ENCODE data around the gene CHTF18.
"Not testable (repeated sequence)": the region's sequence is repeated elsewhere in the genome, so short reads cannot be mapped to it uniquely, and the experiment has no call there.

CHTF18 gene

GRCh38 chr16:760545-761343 lies 27.7 kb upstream of the CHTF18 start, which contains the start of gene MSLN:
Gene MSLN, plus strand, starts transcription at chr16:760734. Its CDS starts 1,947 bp downstream, at chr16:762681.
- DNase-seq = no peak

- no peak for DNase-seq
These were observed 26.6 kb upstream of the CHTF18 start for GRCh38 chr16:761625-762513.

GRCh38 chr16:762595-763268 lies 25.7 kb upstream of the CHTF18 start:
- DNase-seq = no peak

DNA sequence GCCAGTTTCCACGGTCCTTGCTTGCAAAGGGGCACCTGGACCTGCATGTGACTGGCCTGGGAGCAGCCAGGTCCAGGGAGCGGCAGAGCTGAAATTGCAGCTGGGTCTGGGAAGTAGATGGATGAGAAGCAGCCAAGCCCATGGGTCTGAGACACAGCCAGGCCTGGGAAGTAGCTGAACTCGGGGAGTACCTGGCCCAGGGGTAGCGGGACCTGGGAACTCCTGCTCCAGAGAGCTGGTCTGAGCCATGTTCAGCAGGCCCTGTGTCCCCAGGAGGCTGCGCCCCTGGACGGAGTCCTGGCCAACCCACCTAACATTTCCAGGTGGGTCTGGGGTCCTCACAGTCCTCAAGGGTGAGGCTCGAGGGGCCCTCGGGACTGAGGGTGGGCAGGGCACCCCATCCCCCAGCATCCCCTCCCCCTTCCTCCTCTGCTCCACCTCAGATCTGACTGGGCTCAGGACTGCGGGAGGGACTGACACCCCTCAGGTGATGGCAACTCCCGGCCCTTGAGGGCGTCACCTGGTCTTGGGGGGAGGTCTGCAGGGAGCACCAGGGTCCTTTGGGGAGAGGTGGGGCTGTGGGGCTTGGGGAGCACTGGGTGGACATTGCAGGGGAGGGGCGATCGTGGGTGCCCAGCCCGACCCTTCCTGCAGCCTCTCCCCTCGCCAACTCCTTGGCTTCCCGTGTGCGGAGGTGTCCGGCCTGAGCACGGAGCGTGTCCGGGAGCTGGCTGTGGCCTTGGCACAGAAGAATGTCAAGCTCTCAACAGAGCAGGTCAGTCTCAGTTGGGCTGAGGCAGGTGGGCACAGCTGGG lies 24.8 kb upstream of the CHTF18 start:
- no peak for DNase-seq

DNA sequence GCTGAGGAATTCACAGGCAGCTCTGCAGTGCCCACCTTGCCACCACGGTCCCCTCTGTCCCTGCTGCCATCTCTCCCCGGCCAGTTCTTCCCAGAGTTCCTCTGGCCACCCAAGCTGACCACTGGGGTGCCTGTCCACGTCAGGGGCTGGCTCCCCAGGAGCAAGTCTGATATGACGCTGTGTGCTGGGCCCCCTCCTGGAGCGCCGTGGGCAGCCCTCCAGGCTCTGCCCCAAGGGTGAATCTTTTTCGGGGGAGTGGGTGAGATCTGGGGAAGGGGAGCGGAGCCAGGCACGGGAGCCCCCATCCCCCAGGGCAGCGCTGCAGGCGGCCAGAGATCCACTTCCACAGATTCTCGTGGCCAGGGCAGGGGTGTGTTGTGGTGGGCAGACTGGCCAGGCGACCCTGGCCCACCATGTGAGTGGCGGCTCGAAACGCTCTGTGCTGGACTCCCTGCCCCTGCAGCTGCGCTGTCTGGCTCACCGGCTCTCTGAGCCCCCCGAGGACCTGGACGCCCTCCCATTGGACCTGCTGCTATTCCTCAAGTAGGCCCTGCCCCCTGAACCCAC lies 24.2 kb upstream of the CHTF18 start:
- DNase-seq = no peak

DNA sequence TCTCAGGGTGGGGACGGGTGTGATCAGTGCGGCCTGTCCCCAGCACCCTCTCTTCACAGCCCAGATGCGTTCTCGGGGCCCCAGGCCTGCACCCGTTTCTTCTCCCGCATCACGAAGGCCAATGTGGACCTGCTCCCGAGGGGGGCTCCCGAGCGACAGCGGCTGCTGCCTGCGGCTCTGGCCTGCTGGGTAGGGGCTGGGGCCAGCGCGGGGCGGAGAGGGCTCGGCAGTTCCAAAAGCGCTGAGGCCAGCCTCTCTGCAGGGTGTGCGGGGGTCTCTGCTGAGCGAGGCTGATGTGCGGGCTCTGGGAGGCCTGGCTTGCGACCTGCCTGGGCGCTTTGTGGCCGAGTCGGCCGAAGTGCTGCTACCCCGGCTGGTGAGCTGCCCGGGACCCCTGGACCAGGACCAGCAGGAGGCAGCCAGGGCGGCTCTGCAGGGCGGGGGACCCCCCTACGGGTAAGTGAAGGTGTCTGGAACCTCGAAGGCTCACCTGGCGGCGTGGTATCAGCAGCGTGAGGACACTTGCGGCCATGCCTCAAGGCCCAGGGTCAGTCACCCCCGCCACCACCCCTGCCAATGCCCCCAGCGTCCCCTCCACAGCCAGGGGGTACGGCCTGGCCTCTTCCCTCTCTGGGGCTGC lies 23.5 kb upstream of the CHTF18 start:
- no peak for DNase-seq

DNA sequence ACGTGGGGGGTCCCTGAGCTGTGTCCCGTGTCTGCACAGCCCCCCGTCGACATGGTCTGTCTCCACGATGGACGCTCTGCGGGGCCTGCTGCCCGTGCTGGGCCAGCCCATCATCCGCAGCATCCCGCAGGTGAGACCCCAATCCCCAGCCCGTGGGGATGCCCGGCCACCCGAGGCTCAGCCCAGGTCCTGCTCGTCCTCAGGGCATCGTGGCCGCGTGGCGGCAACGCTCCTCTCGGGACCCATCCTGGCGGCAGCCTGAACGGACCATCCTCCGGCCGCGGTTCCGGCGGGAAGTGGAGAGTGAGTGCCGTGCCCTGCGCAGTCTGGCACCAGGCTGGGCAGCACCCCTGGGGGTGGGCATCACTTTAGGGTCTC lies 22.9 kb upstream of the CHTF18 start:
- no peak for DNase-seq

DNA sequence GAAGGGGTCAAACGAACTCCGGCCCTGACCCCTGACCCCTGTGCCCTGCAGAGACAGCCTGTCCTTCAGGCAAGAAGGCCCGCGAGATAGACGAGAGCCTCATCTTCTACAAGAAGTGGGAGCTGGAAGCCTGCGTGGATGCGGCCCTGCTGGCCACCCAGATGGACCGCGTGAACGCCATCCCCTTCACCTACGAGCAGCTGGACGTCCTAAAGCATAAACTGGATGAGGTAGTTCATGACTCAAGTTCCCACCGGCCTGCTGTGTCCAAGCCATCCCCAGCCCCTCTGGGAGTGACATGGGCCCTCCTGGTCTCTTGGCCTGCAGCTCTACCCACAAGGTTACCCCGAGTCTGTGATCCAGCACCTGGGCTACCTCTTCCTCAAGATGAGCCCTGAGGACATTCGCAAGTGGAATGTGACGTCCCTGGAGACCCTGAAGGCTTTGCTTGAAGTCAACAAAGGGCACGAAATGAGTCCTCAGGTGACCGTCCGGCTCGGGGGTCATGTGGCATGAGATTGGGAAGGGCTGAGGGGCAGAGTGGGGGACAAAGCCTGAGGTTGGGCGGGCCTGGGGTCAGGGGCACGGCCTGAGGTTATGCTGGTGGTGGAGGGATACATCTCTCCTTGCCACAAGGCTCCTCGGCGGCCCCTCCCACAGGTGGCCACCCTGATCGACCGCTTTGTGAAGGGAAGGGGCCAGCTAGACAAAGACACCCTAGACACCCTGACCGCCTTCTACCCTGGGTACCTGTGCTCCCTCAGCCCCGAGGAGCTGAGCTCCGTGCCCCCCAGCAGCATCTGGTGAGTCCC lies 22.2 kb upstream of the CHTF18 start:
- DNase-seq = no peak

- DNase-seq = no peak
These were observed 21.4 kb upstream of the CHTF18 start for GRCh38 chr16:766820-767640.

DNA sequence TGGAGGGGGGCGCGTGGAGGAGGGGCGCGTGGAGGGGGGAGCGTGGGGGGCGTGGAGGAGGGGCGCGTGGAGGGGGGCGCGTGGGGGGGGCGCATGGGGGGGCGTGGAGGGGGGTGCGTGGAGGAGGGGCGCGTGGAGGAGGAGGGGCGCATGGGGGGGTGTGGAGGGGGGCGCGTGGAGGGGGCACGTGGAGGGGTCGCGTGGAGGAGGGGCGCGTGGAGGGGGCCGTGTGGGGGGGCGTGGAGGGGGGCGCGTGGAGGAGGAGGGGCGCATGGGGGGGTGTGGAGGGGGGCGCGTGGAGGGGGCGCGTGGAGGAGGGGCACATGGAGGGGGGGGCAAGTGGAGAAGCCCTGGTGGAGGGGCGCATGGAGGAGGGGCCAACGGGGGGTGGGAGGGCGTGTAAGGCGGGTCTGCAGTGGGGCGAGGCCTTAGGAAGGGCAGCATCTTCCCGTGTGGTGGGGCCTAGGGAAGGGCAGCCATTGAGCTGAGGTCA lies 20.6 kb upstream of the CHTF18 start:
- no peak for DNase-seq

DNA sequence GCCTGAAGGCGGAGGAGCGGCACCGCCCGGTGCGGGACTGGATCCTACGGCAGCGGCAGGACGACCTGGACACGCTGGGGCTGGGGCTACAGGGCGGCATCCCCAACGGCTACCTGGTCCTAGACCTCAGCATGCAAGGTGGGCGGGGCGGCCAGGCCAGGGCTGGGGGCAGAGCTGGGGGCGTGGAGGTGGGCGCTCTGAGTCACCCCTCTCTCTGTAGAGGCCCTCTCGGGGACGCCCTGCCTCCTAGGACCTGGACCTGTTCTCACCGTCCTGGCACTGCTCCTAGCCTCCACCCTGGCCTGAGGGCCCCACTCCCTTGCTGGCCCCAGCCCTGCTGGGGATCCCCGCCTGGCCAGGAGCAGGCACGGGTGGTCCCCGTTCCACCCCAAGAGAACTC lies 20.0 kb upstream of the CHTF18 start:
- no peak for DNase-seq

DNA sequence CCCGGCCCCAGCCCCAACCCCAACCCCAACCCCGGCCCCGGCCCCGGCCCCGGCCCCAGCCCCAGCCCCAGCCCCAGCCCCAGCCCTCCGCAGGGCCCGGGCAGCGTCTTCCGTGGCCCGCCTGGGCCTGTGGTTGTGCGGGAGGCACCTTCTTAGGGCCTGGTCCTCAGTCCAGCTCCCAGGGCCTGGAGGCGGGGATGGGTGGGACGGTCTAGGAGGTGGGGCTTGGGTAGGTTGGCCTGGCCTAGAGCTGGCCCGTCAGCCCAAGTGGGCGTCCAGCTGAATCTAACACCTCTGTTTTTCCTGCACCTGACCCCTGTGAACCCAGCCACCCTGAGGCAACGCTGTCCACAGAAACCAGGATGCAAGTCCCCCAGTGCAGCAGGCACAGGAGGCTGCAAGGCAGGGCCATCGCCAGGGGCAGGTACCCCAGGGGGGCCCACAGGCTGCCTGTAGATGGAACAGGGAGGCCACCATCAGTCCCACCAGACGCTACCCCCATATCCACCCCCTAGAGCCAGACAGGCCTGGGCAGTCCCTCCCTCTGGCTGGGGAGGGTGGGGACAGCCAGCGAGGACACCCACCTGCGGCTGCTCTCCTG lies 19.1 kb upstream of the CHTF18 start:
- no peak for DNase-seq

DNA sequence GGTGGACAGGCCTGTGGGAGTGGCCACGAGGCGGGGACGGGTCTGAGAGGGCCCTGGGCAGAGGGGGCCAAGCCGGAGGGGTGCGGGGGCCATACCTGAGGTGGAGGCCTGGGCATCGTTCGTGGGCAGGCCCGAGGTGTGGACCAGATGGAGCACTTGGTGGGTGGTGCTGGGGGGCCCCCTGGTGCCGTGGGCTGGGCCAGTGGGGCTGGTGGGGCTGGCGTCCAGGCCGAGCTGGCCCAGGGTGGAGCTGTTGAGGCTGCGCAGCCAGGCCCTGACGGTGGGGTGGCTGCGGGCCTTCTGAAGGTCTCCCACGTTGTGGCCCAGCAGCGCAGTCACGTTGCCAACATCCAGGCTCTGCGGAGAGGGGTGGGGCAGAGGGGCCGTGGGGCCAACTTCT lies 18.5 kb upstream of the CHTF18 start:
- no peak for DNase-seq

GRCh38 chr16:770411-770810 lies 18.0 kb upstream of the CHTF18 start:
- DNase-seq = no peak

DNA sequence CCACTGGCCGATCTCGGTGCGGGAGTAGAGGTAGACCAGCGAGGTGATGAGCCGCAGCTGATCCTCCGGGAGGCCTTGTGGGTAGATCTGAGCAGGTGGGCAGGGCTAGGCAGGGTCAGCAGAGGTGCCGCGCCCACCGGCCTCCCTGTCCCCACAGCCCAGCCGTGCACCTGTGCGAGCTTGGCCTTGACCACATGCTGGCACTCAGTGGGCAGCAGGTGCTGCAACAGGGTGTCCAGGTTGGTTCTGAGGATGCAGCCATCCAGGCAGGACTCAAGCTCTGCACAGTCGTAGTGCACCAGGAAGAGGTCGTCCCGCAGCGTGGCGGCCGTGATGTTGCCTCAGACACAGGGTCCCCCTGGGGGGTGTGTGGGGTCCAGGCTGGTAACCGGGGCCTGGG lies 15.5 kb upstream of the CHTF18 start:
- DNase-seq = no peak

- DNase-seq = no peak
These were observed 14.1 kb upstream of the CHTF18 start for GRCh38 chr16:774086-775001.

DNA sequence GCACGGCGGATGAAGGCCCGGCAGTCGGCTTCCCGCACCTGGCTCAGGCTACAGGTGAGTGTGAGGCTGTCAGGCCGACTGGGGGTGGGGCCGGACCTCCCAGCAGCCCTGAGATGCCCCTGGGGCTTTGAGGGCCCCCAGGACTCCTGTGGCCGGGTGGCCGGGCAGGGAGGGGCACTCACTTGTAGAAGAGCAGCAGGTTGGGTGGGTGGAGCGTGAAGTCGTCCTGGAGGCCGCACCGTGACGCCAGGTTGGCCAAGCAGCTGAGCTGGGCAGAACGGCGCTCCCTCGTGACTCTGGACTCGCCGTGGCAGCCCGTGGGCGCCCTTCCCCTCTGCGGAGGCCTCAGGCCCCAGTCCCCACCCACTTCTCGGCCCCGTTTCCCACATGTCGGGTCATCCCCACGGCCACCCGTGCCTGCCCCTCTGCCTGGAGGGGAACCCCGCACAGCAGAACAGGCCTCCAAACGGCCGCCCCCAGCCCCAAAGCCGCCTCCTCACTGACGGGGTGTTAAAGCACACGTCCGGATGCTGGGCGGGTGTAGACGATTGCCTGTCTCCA lies 13.1 kb upstream of the CHTF18 start:
- no peak for DNase-seq

GRCh38 chr16:776298-776697 lies 12.1 kb upstream of the CHTF18 start:
- not testable (repeated sequence) for DNase-seq
